ENCODE measurements around the gene DNAJC30.

DNA sequence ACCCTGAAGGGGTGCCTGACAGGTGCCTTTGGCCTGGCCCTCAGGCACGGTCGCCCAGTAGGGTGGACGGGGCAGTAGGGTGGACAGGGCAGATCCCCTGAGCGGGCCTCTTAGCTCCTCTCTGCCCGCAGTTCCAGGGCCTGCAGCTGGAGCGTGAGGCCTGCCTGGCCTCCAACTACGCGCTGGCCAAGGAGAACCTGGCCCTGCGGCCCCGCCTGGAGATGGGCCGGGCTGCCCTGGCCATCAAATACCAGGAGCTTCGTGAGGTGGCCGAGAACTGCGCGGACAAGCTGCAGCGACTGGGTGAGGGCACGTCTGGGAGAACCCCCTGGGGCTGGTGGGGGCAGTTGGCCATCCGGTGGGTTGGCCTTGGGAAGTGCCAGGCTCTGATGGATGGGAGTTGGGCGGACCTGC lies 14.0 kb downstream of the DNAJC30 start:
- TF ChIP-seq CTCF (IDR thresholded peaks at IDR 0.05) (no peak), ZFX (IDR thresholded peaks at IDR 0.05; ENCODE audit: borderline replicate concordance) (no peak)
